HepG2 (cell line): Measurements from ENCODE around the gene AGTPBP1.

Experiments used
- XRCC5 ChIP-seq: fragments of 200-400 bp; formaldehyde crosslinking; optimal IDR thresholded peaks from 2 replicates; pipeline ENCODE3; 2017; ENCODE audit warnings: mild to moderate bottlenecking, low read length
- ZNF382 ChIP-seq: sonication (generic); formaldehyde crosslinking; IDR thresholded peaks from 2 replicates; pipeline ENCODE4 v1.5.0; 2020; ENCODE audit warnings: missing genetic modification reagents, mild to moderate bottlenecking, borderline replicate concordance

DNA sequence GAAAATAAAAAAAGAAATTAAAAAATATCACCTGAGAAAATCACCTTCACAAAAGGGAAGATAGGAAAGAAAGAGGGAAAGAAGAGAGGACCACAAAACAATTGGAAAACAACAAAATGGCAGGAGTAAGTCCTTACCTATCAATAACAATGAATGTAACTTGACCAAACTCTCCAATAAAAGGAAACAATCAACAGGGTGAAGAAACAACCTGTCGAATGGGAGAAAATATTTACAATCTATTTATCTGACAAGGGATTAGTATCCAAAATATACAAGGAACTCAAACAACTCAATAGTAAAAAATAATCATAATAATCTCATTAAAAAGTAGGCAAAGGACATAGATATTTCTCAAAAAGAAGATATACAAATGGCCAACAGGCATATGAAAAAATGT is 135.8 kb downstream of the AGTPBP1 start:
- TF ChIP-seq XRCC5, result no peak
- TF ChIP-seq ZNF382 (CRISPR knock-in tag), result no peak
